D721Med (cell line): ENCODE measurements around the gene PCSK5.
"Not testable (repeated sequence)": the region's sequence is repeated elsewhere in the genome, so short reads cannot be mapped to it uniquely, and the experiment has no call there.

ENCODE experiments used
- DNase-seq: peaks from one replicate; pipeline ENCODE4 v3.0.0; 2011; ENCODE audit warnings: low spot score; ENCODE audit not compliant: insufficient read length
- FAIRE-seq: peaks from 2 replicates; lab custom pipeline; 2011; peaks lifted over from hg19 to GRCh38; lab: Jason Lieb, UNC
- CTCF ChIP-seq: IDR thresholded peaks from 2 replicates; pipeline ENCODE4 v1.5.1; 2012; ENCODE audit warnings: mild to moderate bottlenecking, control low read depth; ENCODE audit not compliant: insufficient read depth; ENCODE audit errors: missing control alignments

Gene PCSK5

GRCh38 chr9:75958226-75958625, 67.8 kb downstream of the PCSK5 start:
- DNase-seq, result no peak
- FAIRE-seq, result no peak
- TF ChIP-seq CTCF, result no peak

GRCh38 chr9:75960551-75960950, 70.1 kb downstream of the PCSK5 start:
- no peak for DNase-seq
- no peak for TF ChIP-seq CTCF
- no peak for FAIRE-seq

- no peak for TF ChIP-seq CTCF
- DNase-seq (no peak), FAIRE-seq (no peak)
Observed at GRCh38 chr9:75962013-75962661, 71.7 kb downstream of the PCSK5 start.

GRCh38 chr9:75962662-75963036, 72.2 kb downstream of the PCSK5 start:
- DNase-seq (no peak), FAIRE-seq (no peak)
- no peak for TF ChIP-seq CTCF

- not testable (repeated sequence) for DNase-seq, FAIRE-seq
Observed at GRCh38 chr9:75963321-75963720, 72.8 kb downstream of the PCSK5 start.

- no peak for FAIRE-seq
- no peak for DNase-seq
- no peak for TF ChIP-seq CTCF
Observed at GRCh38 chr9:75964427-75964826, 74.0 kb downstream of the PCSK5 start.

- DNase-seq (no peak), FAIRE-seq (no peak)
- TF ChIP-seq CTCF, result no peak
Observed at GRCh38 chr9:75965231-75965630, 74.8 kb downstream of the PCSK5 start.

GRCh38 chr9:75967556-75967955, 77.1 kb downstream of the PCSK5 start:
- TF ChIP-seq CTCF, result no peak
- FAIRE-seq (no peak), DNase-seq (no peak)
